GM18526 (cell line): Measurements from ENCODE around the gene ENPP5.

Experiments used
- POLR2A ChIP-seq: IDR thresholded peaks from 3 replicates; pipeline ENCODE4 v1.6.1; 2011; ENCODE audit not compliant: insufficient read length; ENCODE audit errors: extremely low read depth

ENPP5 gene

DNA sequence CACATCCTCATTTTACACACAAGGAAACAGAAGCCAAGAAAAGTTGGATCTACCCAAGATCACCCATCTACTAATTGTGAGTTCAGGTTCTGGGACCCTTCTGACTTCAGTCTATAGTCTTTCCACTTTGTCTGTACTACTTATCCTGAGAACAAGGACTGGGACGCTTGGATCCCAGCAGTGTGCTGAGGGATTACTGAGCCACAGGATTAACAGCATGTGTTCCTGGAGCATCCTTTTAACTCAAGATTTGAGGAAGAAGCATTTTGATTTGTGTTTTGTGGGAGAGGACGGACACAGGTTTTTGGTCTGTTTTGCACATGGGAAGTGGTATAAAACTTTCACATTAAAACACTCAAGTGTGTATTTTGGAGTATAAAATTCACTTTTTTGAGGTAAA lies 36.6 kb downstream of the ENPP5 start:
- TF ChIP-seq POLR2A: no peak

DNA sequence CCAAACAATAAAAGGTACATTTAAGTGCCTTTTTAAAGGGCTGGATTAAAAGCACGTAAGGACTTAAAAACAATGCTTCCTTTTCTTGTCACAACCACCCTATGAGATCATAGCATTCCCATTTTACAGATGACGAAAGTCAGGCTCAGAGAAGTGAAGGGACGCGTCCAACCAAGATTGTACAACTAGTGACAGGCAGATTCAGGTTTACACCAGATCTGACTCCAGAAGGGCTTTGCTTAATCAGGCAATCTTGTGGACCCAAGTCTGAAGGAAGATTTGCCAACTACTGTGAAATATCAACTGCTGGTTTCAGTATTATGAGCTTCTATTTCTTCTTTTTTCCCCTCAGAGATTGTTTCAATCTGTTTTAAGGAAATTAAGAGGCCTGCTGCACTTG lies 40.1 kb downstream of the ENPP5 start:
- TF ChIP-seq POLR2A: no peak

DNA sequence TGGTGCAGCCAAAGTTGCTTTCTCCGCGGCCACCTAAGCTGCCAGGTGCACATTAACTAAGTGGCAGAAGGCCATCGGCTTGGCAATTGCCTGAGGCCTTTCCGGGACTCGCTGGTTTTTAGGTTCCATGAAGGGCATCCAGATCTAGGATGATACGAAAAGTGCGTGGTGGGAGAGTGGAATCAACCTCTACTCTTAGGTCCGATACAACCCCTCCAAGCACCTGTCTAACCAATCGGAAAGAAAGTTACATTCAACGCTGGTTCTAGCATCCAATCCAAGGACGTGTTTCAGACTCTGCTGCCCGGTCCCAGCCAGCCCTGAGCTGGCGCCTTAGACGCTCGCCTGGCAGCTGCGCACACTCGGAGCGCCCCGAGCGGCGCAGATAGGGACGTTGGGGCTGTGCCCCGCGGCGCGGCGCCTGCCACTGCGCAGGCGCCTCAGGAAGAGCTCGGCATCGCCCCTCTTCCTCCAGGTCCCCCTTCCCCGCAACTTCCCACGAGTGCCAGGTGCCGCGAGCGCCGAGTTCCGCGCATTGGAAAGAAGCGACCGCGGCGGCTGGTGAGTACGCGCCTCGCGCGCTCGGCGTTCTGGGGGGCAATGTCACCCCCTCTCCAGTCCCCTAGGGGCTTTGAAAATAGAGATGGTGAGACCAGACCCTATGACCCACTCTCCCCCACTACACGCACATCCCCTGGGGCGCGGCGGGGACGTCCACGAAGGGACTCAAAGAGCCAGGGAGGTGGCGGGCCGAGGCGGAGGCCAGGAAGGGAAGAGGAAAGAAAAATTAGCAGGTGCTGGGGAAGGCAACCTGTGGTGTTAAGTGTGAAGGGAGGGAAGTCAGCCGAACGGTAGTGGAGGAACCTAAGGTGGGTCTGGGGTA lies 40.9 kb downstream of the ENPP5 start, which contains the start of gene ENPP4:
TSS of gene ENPP4 (plus strand) at position 361 of the 883 bp plus-strand sequence. CDS start 9,595 bp downstream, outside the sequence.
- peak; percentile 37 for TF ChIP-seq POLR2A

DNA sequence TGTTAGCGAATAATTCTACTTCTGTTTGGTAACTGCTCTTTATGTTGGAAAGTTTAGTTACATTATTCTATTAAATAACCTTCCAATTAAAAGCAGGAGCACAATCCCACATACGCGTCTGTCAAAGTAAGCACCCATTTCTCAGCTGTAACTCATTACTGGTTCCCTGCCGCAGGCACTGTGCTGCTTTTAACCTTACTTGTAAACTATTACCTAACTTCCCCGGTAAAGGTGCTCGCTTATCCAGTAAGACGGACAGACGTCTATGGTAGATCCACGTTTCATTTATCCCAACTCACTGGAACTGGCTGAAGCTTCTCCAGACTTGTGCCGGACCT lies 41.5 kb downstream of the ENPP5 start:
- TF ChIP-seq POLR2A: no peak

DNA sequence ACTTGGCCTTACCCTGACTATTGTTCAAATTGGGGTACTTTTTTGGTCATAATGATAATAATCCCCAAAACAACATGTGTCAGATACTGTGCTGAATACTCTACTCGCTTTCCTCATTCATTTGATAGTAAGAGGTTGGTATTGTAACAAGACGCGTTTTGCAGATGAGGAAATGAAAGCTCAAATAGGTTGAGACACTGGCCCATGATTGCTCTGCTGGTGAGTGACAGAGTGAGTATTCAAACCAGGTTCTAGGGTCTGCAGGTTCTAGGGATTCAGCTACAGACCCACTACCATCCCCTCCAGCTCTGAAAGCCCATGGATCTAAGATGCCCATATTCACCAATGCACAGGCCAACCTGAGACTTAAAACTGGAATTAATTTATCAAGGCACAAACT lies 42.3 kb downstream of the ENPP5 start:
- TF ChIP-seq POLR2A: no peak

DNA sequence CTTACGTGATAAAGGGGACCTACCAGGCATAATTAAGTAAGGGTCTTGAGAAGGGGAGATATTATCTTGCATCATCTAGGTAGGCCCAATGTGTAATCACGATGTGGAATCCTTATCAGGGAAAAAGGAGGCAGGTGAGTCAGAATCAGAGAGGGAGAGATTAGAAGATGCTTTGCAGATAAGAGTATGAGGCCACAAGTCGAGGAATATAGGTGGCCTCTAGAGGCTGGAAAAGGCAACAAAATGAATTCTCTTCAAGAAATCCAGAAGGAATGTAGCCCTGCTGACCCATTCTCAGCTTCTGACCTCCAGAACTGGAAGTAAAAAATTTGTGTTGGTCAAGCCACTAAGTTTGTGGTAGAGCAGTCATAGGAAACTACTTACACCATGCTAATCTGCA lies 51.9 kb downstream of the ENPP5 start:
- TF ChIP-seq POLR2A: no peak

DNA sequence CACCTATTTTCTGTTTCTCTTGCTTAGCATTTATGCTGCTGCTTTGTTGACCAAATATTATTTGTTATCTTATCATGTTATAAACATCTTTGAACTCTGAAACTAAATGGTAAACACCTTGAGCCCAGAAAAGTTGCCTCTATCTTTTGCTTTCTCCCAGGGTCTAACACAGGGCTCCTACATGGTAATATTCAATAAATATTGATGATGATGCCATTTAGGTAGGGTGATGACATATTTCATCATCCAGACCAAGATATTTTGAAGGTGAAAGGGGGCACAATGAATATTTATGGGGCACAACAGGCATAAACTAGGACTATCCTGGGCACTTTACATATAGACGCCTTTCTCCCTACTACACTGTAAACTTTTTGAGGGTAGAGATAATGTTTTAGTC lies 52.6 kb downstream of the ENPP5 start:
- no peak for TF ChIP-seq POLR2A

DNA sequence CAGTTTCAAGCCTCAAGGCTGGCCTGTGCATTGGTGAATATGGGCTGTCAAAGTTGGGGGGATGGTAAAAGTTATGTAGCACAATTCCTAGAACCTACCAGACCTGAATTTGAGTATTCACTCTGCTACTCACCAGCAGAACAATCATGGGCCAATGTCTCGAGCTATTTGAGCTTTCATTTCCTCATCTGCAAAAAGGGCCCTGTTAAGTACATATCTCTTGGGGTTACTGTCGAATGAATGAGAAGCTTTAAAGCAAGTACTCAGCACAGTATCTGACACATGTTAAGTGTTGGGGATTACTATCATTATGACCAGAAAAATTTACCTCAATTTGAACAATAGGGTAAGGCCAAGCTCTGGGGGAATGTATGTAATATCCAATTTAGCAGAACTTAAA lies 54.5 kb downstream of the ENPP5 start:
- no peak for TF ChIP-seq POLR2A

DNA sequence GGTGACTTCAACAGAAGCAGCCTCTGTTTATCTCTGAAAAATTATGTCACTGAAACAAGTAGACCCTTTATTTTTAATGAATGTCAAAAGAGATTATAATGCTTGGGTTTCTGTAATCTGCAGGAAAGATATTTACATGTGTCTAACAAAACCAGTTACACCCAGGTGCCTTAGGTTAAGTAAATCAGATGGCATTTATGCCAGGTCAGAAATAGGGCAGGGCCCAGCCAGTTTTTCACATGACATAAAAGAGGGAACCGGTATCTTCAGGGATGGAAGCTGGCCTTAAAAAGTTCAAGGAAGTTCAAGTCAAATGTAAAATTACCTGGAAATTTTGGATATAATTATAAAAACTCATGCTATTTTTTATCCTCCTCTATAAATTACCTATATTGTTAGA lies 55.1 kb downstream of the ENPP5 start:
- TF ChIP-seq POLR2A: no peak

DNA sequence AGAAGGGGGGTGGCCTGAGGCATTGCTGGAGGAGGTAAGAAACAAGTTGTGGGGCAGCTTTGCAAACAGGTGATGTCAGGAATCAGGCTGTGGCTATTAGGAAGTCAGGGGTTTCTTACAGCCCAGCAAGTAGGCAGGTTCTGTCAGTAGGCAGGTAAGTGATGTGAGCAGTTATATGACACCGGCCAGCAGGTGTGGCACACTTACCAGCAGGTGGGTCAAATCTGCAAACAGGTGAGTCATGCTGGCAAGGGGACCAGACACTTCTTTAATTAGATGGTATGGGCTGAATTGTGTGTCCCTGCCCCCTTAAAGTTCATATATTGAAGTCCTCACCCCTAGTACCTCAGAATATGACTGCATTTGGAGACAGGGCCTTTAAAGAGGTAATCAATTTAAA lies 57.4 kb downstream of the ENPP5 start:
- TF ChIP-seq POLR2A: no peak
